ENCODE measurements around the gene UBB. TPM values are rescaled to one million over a fixed set of nuclear protein-coding genes. Genes with fewer than 3 reads are reported as not detected.
"Not testable (repeated sequence)": the region's sequence is repeated elsewhere in the genome, so short reads cannot be mapped to it uniquely, and the experiment has no call there.

The UBB gene
- total RNA-seq, 1 experiment from 2014 or later, result 2,378 TPM

- ATAC-seq, result no peak
- Histone ChIP-seq H3K4me3 (replicated peaks in 1 of 2; ENCODE audit: low read depth in 1 of 2, low read length in 2 of 2) (no peak overlapping the region), H3K4me1 (ENCODE audit: control insufficient read depth in 1 of 2, insufficient read depth in 2 of 2, low read length in 2 of 2) (peaks cover 3 to 5% of the 10 kb centered on the region in 2 experiments; a peak in 2 of 4 replicates), H3K9me2 (ENCODE audit: insufficient read depth) (no peaks in the 10 kb centered on the region), H2AFZ (ENCODE audit: low read depth, low read length, poor library complexity, severe bottlenecking) (no peak overlapping the region), H3K9ac (ENCODE audit: low read length) (no peak overlapping the region), H3K27me3 (ENCODE audit: insufficient read depth, low read length) (no peaks in the 10 kb centered on the region), H4K20me1 (ENCODE audit: insufficient read depth) (no peaks in the 10 kb centered on the region), H3K4me2 (ENCODE audit: low read length) (no peak overlapping the region), H3K36me3 (ENCODE audit: control insufficient read depth in 1 of 2, insufficient read depth in 2 of 2, low read length in 2 of 2) (no peaks in the 10 kb centered on the region), H3K27ac (ENCODE audit: low read depth, low read length) (no peak overlapping the region), H3K79me2 (ENCODE audit: insufficient read depth, low read length) (no peaks in the 10 kb centered on the region), H3K9me3 (ENCODE audit: control insufficient read depth in 1 of 2, insufficient read depth in 1 of 2, low read depth in 1 of 2, low read length in 2 of 2) (no peaks in the 10 kb centered on the region)
- intact Hi-C loops (cut with micrococcal nuclease), result no loop called here
- TF ChIP-seq ELF1 (IDR thresholded peaks at IDR 0.05; ENCODE audit: borderline replicate concordance, low read depth) (no peak), MAX (IDR thresholded peaks at IDR 0.05) (no peak), SRF (IDR thresholded peaks at IDR 0.05; ENCODE audit: low read depth) (no peak), SP1 (IDR thresholded peaks at IDR 0.05; ENCODE audit: low read depth) (no peak), SIN3A (IDR thresholded peaks at IDR 0.05; ENCODE audit: low read depth) (no peak)
- RAD21 ChIA-PET (ENCODE audit: low non-redundant PET in 1 of 2, low total read pairs in 2 of 2, uncharacterized antibody in 2 of 2, unreplicated experiment in 2 of 2), result interaction anchor here in 1 of 2 experiments (1.0 kb wide), 1 partner anchor 11 kb away, joined by 3 read pairs; no protein-coding TSS in a partner anchor
- no TSS peak for BruUV-seq (replicated peaks)
- no peak for DNase-seq (ENCODE audit: low read depth, low spot score)
- CTCF ChIA-PET, result no interaction called here
- POLR2A ChIA-PET, result no interaction called here
Measured at GRCh38 chr17:16398270-16399267, 17.7 kb downstream of the UBB start.

- RAD21 ChIA-PET (ENCODE audit: low non-redundant PET in 1 of 2, low total read pairs in 2 of 2, uncharacterized antibody in 2 of 2, unreplicated experiment in 2 of 2); H3K4me1 ChIP-seq (ENCODE audit: control insufficient read depth in 1 of 2, insufficient read depth in 2 of 2, low read length in 2 of 2); BruUV-seq (replicated peaks); H2AFZ ChIP-seq (ENCODE audit: low read depth, low read length, poor library complexity, severe bottlenecking); intact Hi-C loops (cut with micrococcal nuclease); H4K20me1 ChIP-seq (ENCODE audit: insufficient read depth); H3K36me3 ChIP-seq (ENCODE audit: control insufficient read depth in 1 of 2, insufficient read depth in 2 of 2, low read length in 2 of 2); H3K9me3 ChIP-seq (ENCODE audit: control insufficient read depth in 1 of 2, insufficient read depth in 1 of 2, low read depth in 1 of 2, low read length in 2 of 2); ATAC-seq; H3K4me3 ChIP-seq (replicated peaks in 1 of 2; ENCODE audit: low read depth in 1 of 2, low read length in 2 of 2); H3K9me2 ChIP-seq (ENCODE audit: insufficient read depth); DNase-seq (ENCODE audit: low read depth, low spot score); H3K27me3 ChIP-seq (ENCODE audit: insufficient read depth, low read length); H3K4me2 ChIP-seq (ENCODE audit: low read length); H3K79me2 ChIP-seq (ENCODE audit: insufficient read depth, low read length); H3K27ac ChIP-seq (ENCODE audit: low read depth, low read length); H3K9ac ChIP-seq (ENCODE audit: low read length): not testable (repeated sequence)
- POLR2A ChIA-PET, result interaction anchor here (1.1 kb wide), 1 partner anchor 23 kb away, joined by 3 read pairs; the partner anchor contains the start of gene UBB
- CTCF ChIA-PET, result interaction anchor here (1.6 kb wide), 1 partner anchor 17 kb away, joined by 3 read pairs; no protein-coding TSS in a partner anchor
Measured at GRCh38 chr17:16403847-16404246, 23.0 kb downstream of the UBB start.
